ENCODE measurements around the gene METAP1D.
"Not testable (repeated sequence)": the region's sequence is repeated elsewhere in the genome, so short reads cannot be mapped to it uniquely, and the experiment has no call there.

METAP1D gene

DNA sequence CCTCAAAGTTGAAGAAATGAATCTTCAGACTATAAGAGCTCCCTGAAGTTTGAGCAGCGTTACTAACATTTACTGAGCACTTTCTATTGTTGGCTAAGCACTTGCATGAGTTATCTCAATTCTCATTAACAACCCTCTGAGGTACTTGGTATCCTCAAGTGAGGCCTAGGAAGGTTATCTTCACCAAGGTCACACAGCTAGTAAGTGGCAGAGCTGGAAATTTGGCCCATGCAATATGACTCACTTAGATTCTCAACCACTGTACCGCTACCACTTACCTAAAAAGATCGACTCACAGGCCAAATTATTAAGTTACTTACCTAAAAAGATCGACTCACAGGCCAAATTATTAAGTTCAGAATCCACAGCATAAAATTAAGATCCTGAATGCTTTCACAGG, 8.7 kb upstream of the METAP1D start:
- TF ChIP-seq, protein P1, sequence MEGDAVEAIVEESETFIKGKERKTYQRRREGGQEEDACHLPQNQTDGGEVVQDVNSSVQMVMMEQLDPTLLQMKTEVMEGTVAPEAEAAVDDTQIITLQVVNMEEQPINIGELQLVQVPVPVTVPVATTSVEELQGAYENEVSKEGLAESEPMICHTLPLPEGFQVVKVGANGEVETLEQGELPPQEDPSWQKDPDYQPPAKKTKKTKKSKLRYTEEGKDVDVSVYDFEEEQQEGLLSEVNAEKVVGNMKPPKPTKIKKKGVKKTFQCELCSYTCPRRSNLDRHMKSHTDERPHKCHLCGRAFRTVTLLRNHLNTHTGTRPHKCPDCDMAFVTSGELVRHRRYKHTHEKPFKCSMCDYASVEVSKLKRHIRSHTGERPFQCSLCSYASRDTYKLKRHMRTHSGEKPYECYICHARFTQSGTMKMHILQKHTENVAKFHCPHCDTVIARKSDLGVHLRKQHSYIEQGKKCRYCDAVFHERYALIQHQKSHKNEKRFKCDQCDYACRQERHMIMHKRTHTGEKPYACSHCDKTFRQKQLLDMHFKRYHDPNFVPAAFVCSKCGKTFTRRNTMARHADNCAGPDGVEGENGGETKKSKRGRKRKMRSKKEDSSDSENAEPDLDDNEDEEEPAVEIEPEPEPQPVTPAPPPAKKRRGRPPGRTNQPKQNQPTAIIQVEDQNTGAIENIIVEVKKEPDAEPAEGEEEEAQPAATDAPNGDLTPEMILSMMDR (IDR thresholded peaks at IDR 0.05; ENCODE audit: borderline replicate concordance, control extremely low read depth, extremely low read depth, insufficient read depth, missing control alignments) = no peak
- in situ Hi-C loops (cut with MboI; ENCODE audit: low sequenced_read_pairs, unreplicated experiment) = no loop called here
- DNase-seq (ENCODE audit: low spot score) = no peak

DNA sequence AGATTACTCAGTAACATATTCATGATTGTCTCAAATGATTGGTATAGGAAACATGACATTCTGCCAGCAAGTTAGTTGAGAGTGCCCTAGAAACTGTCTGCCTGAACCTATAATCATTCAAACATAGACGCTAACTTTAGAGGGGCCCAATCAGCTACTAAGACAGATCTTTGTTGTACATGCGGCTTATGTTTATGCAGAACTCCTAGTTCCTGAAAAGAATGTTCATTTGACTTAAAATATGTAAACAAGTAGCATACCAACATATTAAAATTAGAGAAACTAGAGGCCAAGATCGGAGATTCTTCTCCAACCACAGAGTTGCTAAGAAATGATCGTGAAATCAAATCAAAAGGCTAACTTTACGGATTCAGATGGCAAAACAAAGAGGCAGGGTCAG, 4.2 kb upstream of the METAP1D start:
- TF ChIP-seq, protein P1 (IDR thresholded peaks at IDR 0.05; ENCODE audit: borderline replicate concordance, control extremely low read depth, extremely low read depth, insufficient read depth, missing control alignments) = no peak
- in situ Hi-C loops (cut with MboI; ENCODE audit: low sequenced_read_pairs, unreplicated experiment) = no loop called here
- DNase-seq (ENCODE audit: low spot score) = no peak

DNA sequence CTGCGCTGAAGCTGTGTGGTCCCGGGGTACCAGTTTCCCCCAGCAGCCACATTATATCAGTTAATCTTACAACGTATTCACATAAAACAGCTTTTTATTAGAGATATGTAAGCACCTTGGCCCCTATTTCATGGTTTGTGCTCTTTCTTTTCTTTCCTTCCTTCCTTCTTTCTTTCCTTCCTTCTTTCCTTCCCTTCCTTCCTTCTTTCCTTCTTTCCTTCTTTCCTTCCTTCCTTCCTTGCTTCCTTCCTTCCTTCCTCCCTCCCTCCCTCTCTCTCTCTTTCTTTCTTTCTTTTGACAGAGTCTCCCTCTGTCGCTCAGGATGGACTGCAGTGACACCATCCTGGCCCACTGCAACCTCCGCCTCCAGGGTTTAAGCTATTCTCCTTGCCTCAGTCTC, 3.7 kb upstream of the METAP1D start:
- TF ChIP-seq, protein P1 (IDR thresholded peaks at IDR 0.05; ENCODE audit: borderline replicate concordance, control extremely low read depth, extremely low read depth, insufficient read depth, missing control alignments) = no peak
- no peak for DNase-seq (ENCODE audit: low spot score)
- in situ Hi-C loops (cut with MboI; ENCODE audit: low sequenced_read_pairs, unreplicated experiment) = no loop called here

DNA sequence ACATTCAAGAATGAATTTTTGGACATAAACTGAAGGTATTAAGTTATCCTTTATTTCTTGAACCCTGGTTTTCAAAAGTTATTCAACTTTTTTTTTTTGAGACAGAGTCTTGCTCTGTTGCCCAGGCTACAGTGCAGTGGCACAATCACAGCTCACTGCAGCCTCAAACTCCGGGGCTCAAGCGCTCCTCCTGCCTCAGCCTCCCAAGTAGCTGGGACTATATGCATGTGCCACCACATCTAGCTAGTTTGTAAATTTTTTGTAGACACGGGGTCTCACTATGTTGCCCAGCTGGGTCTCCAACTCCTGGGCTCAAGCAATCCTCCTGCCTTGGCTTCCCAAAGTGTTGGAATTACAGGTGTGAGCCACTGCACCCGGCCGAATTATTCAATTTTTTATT, 2.7 kb upstream of the METAP1D start:
- in situ Hi-C loops (cut with MboI; ENCODE audit: low sequenced_read_pairs, unreplicated experiment) = not testable (repeated sequence)

DNA sequence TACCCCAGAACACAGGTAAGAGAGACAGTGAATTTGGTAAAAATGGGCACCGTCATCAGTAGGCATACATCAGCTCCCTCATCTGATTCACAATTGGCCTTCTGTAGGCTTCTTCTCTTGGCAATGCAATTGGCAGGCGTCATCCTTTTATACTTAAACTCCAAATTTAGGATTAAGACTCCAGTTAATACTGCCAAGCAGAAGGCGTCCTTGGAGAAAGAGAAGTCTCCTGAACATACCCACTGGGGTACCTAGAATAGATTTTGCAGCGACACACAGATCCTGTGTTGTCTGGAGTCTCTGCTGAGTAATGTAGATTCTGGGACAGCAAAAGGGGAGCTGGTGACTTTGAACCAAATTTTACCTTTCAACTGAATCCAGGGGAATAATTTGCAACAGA, 592 bp upstream of the METAP1D start:
- in situ Hi-C loops (cut with MboI; ENCODE audit: low sequenced_read_pairs, unreplicated experiment) = no loop called here
- DNase-seq (ENCODE audit: low spot score) = no peak

More for the DNA sequence above, 2.7 kb upstream of the METAP1D start:
- DNase-seq (ENCODE audit: low spot score) = not testable (repeated sequence)

DNA sequence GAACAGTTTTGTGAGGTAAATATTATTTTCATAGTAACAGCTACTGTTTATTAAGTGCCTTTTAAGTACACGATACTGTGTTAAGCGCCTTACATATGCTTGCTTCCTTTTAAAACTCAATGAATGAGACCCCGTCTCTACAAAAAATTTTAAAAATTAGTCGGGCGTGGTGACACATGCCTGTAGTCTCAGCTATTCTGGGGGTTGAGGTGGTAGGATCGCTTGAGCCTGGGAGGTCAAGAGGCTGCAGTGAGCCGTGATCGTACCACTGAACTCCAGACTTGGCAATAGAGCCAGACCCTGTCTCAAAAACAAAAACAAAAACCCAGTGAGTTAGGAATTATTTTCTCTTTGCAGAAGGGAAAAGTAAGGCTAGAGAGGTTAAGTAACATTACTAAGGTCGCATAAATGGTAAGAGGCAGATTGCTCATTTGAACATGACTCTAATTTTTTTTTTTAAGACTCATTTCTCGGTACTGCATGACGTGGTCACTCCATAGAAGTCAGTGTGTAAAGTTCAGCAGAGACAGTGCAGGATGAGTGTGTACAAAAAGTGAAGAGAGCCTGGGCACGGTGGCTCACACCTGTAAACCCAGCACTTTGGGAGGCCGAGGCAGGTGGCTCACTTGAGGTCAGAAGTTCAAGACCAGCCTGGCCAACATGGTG, 1.1 kb downstream of the METAP1D start:
- no peak for DNase-seq (ENCODE audit: low spot score)
- in situ Hi-C loops (cut with MboI; ENCODE audit: low sequenced_read_pairs, unreplicated experiment) = no loop called here
- TF ChIP-seq, protein P1 (IDR thresholded peaks at IDR 0.05; ENCODE audit: borderline replicate concordance, control extremely low read depth, extremely low read depth, insufficient read depth, missing control alignments) = no peak

More for the DNA sequence above, 592 bp upstream of the METAP1D start:
- TF ChIP-seq, protein P1 (IDR thresholded peaks at IDR 0.05; ENCODE audit: borderline replicate concordance, control extremely low read depth, extremely low read depth, insufficient read depth, missing control alignments) = no peak

DNA sequence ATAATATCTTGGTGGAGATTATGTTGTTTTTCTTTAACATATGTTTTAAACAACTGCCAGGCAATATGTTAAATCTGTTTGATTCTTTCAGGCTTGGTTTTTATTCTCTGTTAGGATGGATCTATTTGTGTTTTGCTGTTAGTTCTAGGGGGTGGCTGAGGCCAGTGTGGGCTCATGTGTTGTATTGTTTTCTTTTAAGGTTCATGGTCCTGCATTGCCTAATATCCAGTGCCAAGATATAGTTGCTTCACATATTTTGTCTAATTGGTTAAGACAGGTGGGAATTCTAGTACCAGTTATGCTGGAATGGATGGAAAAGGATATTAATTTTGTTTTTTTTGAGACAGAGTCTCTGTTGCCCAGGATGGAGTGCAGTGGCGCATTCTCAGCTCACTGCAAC, 7.6 kb downstream of the METAP1D start:
- in situ Hi-C loops (cut with MboI; ENCODE audit: low sequenced_read_pairs, unreplicated experiment) = no loop called here
- TF ChIP-seq, protein P1 (IDR thresholded peaks at IDR 0.05; ENCODE audit: borderline replicate concordance, control extremely low read depth, extremely low read depth, insufficient read depth, missing control alignments) = no peak
- DNase-seq (ENCODE audit: low spot score) = no peak

All from GM13976 (cell line).